ENCODE results near the gene MDP1. TPM values are rescaled to one million over a fixed set of nuclear protein-coding genes. Genes with fewer than 3 reads are reported as not detected.

MDP1 gene
- total RNA-seq, 1 experiment from 2014 or later = 12.6 TPM

DNA sequence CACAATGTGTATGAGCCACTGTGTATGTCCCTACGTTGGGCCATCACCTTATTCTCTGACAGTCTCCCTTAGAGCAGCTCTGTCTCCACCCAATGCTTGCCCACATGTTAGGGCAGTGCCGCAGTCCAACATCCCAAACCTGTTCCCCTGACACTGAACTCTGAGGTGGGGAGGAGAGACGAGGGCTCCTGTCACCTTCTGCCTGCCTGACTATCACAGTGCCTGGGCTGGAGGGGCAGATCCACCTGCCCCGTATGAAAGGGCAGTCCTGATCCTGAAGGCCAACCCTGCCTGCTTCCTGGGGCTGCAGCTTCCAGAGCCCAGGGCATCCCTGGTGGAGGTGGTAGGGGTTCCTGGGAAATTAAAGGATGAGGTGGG lies 44.9 kb upstream of the MDP1 start (continued):
- TF ChIP-seq ARID4B (CRISPR knock-in tag; IDR thresholded peaks at IDR 0.05; ENCODE audit: borderline replicate concordance) = no peak

DNA sequence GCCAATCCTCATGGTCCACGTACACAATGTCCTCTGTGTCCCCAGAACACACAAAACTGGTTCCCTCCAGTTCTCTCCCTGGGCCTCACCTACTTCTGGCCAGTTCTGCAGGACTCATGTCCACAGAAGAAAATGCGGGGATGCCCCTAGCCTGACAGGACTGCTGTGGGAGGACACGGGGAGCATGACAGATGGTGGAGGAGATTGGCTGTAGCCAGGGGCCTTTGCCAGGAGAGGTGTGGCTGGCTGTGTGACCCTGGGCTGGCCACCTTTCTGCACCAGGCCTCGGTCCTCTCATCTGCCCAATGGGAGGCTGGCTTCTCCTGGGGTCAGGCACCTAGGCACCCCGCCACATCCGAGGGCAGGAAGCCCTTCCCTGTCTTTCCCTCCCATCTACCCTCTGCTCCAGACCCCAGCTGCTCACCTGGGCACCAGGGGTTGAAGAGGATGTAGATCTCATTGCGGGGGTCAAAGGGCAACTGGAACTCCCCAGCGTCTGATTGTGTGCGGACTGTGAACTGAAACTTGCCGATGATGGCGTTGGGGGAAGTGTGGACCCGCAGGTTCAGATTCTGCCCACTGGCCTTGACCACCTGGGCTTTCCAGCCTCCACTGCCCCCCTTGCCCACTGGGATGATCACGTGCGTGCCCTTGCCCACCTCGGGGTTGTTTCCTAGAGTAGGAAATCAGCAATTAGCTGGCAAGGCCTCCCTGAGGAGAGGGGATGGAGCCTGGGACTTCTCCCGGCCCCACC lies 44.3 kb upstream of the MDP1 start:
- Mint-ChIP-seq H3K9me3 (no peaks in the 10 kb centered on the region), H3K4me3 (no peak overlapping the region), H3K27ac (no peak overlapping the region; the same call in 1 of the 2 replicates), H3K36me3 (no peaks in the 10 kb centered on the region), H3K4me1 (no peaks in the 10 kb centered on the region), H3K27me3 (ENCODE audit: low read depth) (no peaks in the 10 kb centered on the region; the same call in 1 of the 2 replicates)
- ChIA-PET CTCF (interaction anchor here (1.6 kb wide), 1 partner anchor 18 kb away, joined by 5 read pairs; the partner anchor contains the start of gene TINF2), POLR2A (no interaction called here)
- TF ChIP-seq HMGXB4 (CRISPR knock-in tag; IDR thresholded peaks at IDR 0.05) (no peak), NFYB (CRISPR knock-in tag; conservative IDR thresholded peaks at IDR 0.05; ENCODE audit: low read depth) (no peak), ZNF138 (CRISPR knock-in tag; conservative IDR thresholded peaks at IDR 0.05) (no peak), HMGA2 (CRISPR knock-in tag; IDR thresholded peaks at IDR 0.05) (no peak), NFE2L1 (CRISPR knock-in tag; IDR thresholded peaks at IDR 0.05) (no peak), ZSCAN18 (CRISPR knock-in tag; IDR thresholded peaks at IDR 0.05) (no peak), SMAD4 (CRISPR knock-in tag; IDR thresholded peaks at IDR 0.05) (no peak), ZBTB21 (CRISPR knock-in tag; IDR thresholded peaks at IDR 0.05; ENCODE audit: borderline replicate concordance) (no peak), NFATC4 (CRISPR knock-in tag; IDR thresholded peaks at IDR 0.05) (no peak), RELA (CRISPR knock-in tag; IDR thresholded peaks at IDR 0.05; ENCODE audit: borderline replicate concordance) (no peak), NR2C2 (CRISPR knock-in tag; IDR thresholded peaks at IDR 0.05) (no peak), ZNF423 (CRISPR knock-in tag; IDR thresholded peaks at IDR 0.05) (no peak), ZBTB43 (CRISPR knock-in tag; IDR thresholded peaks at IDR 0.05) (no peak), ZNF671 (CRISPR knock-in tag; IDR thresholded peaks at IDR 0.05) (no peak)
- TF ChIP-seq, protein P1, sequence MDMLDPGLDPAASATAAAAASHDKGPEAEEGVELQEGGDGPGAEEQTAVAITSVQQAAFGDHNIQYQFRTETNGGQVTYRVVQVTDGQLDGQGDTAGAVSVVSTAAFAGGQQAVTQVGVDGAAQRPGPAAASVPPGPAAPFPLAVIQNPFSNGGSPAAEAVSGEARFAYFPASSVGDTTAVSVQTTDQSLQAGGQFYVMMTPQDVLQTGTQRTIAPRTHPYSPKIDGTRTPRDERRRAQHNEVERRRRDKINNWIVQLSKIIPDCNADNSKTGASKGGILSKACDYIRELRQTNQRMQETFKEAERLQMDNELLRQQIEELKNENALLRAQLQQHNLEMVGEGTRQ (CRISPR knock-in tag; IDR thresholded peaks at IDR 0.05) = no peak
- TF ChIP-seq, protein P2, sequence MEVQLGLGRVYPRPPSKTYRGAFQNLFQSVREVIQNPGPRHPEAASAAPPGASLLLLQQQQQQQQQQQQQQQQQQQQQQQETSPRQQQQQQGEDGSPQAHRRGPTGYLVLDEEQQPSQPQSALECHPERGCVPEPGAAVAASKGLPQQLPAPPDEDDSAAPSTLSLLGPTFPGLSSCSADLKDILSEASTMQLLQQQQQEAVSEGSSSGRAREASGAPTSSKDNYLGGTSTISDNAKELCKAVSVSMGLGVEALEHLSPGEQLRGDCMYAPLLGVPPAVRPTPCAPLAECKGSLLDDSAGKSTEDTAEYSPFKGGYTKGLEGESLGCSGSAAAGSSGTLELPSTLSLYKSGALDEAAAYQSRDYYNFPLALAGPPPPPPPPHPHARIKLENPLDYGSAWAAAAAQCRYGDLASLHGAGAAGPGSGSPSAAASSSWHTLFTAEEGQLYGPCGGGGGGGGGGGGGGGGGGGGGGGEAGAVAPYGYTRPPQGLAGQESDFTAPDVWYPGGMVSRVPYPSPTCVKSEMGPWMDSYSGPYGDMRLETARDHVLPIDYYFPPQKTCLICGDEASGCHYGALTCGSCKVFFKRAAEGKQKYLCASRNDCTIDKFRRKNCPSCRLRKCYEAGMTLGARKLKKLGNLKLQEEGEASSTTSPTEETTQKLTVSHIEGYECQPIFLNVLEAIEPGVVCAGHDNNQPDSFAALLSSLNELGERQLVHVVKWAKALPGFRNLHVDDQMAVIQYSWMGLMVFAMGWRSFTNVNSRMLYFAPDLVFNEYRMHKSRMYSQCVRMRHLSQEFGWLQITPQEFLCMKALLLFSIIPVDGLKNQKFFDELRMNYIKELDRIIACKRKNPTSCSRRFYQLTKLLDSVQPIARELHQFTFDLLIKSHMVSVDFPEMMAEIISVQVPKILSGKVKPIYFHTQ (CRISPR knock-in tag; IDR thresholded peaks at IDR 0.05) = no peak
- TF ChIP-seq, protein P3, sequence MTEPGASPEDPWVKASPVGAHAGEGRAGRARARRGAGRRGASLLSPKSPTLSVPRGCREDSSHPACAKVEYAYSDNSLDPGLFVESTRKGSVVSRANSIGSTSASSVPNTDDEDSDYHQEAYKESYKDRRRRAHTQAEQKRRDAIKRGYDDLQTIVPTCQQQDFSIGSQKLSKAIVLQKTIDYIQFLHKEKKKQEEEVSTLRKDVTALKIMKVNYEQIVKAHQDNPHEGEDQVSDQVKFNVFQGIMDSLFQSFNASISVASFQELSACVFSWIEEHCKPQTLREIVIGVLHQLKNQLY (CRISPR knock-in tag; IDR thresholded peaks at IDR 0.05) = no peak
- ATAC-seq = no peak
- no peak for DNase-seq (ENCODE audit: low spot score)

Measured in WTC11 (cell line).